Measurements from ENCODE around the gene PLBD1.

PLBD1 gene, protein sequence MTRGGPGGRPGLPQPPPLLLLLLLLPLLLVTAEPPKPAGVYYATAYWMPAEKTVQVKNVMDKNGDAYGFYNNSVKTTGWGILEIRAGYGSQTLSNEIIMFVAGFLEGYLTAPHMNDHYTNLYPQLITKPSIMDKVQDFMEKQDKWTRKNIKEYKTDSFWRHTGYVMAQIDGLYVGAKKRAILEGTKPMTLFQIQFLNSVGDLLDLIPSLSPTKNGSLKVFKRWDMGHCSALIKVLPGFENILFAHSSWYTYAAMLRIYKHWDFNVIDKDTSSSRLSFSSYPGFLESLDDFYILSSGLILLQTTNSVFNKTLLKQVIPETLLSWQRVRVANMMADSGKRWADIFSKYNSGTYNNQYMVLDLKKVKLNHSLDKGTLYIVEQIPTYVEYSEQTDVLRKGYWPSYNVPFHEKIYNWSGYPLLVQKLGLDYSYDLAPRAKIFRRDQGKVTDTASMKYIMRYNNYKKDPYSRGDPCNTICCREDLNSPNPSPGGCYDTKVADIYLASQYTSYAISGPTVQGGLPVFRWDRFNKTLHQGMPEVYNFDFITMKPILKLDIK

DNA sequence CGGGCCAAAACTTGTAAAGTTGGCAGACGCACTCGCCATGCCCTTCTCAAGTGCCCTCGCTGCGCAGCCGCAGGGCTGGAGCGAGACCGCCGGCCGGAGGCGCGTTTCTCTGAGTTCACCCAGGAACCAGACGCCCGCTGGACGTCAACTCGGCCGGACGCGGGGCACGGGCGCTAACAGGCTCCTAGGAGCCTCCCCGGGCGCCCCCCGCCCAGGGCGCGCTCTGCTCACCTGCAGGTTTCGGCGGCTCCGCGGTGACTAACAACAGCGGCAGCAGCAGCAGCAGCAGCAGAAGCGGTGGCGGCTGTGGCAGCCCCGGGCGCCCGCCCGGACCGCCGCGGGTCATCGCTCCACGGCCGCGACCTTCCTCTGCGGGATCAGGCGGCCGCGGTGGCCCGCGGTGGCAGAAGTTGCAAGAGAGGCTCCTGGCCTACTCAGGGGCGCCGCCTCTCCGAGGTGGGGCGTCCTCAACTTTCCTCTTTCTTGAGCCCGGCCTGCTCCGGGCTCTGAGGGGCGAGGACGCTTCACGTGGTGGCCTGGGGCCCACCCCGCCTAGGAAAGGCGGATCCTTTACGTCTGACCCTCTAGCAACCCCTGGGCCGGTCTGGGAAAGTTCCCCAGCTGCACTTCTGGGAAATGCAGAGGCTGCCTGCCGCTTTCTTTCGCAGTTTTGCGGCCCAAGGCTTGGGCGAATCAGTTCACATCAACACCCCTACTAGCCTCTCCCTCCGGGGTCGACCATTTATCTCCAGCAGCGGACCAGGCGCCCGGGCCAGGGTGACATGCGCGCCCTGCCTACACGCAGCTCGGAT, at the start of gene PLBD1:
TSS of gene PLBD1 (minus strand) at position 533 of the 812 bp plus-strand sequence. CDS start at position 346, 187 bp downstream.
- no peak for FAIRE-seq

GRCh38 chr12:14614704-14615121, 47.0 kb upstream of the PLBD1 start:
- FAIRE-seq, result no peak

DNA sequence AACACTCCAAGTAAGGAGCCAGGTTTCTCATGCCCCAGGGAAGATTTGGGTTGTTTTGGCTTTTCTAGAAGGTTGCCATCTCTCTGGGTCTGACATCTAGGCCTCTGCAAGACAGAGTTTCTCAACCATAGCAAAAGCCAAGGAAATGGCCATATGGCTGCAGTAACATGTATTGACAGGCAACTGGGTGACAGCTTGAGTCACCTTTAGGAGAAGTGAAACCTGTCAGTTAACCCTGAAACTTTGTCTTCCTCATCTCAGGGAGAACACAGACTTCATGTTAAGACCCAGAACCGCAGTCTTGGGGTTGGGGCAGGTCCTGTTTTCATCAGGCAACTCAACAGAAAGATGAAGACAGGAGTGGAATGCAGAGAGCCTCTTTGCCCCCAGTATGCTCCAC, 46.0 kb upstream of the PLBD1 start:
- no peak for FAIRE-seq

GRCh38 chr12:14612898-14613445, 45.3 kb upstream of the PLBD1 start:
- no peak for FAIRE-seq

DNA sequence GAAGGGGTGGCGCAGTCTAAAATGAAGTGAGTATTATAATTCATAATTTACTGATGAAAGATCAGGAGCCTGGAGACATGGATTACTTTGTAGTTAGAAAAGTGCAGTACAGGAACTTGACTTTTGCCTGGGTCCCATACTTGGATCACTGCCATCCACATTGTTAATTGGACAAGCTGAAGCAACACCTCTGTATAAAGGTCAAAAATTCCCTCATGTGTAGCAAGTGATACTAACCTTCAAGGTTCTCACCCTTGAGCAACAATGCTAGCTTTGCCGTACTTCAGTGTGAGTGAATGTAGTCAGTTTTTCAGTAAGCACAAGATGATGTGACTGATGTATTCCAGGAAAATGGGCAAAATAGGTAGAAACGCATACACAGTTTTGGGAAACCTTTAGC, 44.6 kb upstream of the PLBD1 start:
- no peak for FAIRE-seq

DNA sequence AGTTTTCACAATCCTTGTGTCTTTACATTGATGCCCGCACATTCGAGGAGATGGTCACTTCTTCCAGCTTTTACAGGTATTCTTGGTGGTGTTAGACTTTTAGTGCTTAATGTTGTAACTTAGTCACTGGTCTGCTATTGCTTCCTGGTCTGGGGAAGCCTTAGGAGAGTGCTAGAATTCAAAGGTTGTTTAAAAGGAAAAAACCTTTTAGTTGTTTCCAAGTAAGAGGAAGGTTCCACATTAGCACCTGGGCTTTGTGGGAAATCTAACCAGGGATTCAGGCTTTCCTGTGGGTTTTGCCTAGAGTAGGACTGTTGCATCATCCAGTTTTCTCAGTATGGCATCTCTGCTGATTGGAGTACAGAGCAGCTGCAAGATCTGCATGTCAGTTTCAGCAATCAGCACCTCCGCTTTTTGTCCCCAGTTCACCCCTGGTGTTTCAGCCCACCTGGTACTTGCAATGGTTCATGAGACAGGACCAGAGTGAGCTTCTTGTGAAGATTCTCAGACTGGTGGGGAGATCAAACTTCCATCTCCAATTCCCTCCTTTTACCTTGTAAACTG, 44.0 kb upstream of the PLBD1 start:
- FAIRE-seq, result no peak

GRCh38 chr12:14607568-14607967, 39.9 kb upstream of the PLBD1 start:
- no peak for FAIRE-seq

DNA sequence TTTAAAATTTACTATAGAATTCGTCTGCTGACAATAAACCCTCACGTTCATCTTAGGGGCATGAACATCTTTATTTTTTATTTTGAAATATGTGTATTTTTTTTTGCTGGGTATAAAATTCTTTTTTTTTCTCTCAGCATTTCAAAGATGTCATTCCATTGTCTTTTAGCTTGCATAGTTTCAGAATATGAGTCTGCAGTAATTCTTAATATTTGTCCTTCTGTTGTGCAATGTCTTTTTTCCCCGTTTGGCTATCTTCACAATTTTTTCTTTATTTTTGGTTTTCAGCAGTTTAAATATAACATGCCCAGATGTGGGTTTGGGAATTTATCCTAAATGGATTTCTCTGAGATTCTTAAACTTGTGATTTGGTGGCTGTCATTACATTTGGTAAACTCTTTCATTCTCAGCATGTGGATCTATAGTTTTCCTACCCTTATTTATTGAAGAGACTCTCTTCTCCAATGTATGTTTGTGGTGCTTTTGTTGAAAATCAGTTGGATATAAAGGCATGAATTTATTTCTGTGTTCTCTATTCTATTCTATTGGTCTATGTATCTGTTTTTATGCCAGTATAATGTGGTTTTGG, 37.8 kb upstream of the PLBD1 start:
- FAIRE-seq, result no peak

GRCh38 chr12:14601692-14602478, 34.2 kb upstream of the PLBD1 start:
- no peak for FAIRE-seq

DNA sequence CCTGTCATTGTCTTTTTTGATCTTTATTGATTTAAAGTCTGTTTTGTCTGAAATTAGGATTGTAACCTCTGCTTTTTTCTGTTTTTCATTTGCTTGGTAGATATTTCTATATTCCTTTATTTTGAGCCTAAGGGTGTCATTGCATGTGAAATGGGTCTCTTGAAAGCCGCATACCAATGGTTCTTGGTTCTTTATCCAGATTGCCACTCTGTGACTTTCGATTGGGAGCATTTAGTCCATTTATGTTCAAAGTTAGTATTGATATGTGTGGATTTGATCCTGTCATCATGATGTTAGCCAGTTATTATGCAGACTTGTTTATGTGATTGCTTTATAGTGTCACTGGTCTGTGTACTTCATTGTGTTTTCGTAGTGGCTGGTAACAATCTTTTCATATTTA, 29.8 kb upstream of the PLBD1 start:
- FAIRE-seq, result no peak

DNA sequence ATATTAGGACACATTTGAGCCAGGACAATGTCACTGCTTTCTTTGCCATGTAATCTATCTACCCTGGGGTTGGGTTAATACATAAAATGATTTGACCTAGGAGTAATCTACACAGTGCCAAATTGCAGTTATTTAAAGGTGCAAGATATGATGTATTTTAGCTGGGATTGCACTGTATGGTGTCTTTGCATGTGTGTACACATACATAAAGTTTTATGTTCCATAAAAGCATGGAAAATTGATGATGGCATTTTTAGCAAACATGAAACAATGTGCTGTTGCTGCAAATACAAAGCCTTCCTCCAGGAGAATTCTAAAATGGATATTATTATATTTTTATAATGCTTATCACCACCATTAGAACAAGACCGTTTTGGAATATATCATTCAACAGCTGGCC, 24.0 kb upstream of the PLBD1 start:
- no peak for FAIRE-seq

GRCh38 chr12:14589169-14590004, 21.7 kb upstream of the PLBD1 start:
- FAIRE-seq, result no peak

DNA sequence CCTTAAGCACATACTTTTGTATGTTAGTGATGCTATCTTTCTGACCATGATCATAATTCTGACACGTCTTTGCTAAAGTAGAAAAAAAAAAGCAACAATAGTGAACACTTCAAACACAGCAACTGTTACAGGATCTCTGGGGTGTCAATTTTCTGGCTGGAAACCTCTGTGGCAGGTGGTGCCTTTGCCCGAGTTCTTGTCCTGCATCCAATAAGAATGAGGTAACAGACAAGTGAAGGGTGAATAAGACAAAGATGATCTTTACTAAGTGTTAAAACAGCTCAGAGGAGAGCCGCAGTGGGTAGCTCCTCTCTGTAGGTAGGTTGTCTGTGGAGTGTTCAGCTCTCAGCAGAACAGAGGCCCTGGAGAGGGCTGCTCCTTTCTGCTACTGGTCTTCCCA, 20.9 kb upstream of the PLBD1 start:
- FAIRE-seq, result no peak

- no peak for FAIRE-seq
Observed at GRCh38 chr12:14578646-14579045, 11.0 kb upstream of the PLBD1 start.

GRCh38 chr12:14577344-14577743, 9.7 kb upstream of the PLBD1 start:
- no peak for FAIRE-seq

- no peak for FAIRE-seq
Observed at GRCh38 chr12:14576896-14577295, 9.2 kb upstream of the PLBD1 start.

DNA sequence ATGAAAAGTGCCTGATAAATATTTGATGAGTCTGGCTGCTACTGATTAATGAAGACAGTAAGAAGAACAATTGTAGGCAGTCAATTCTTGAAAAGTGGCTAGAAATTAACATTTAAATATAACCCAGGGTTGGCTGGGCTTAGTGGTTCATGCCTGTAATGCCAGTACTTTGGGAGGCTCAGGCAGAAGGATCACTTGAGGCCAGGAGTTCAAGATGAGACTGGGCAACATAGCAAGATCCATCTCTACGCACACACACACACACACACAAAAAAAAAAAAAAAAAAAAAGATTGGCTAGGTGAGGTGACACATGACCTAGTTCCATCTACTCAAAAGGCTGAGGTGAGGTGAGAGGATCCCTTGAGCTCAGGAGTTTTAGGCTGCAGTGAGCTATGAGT, 7.9 kb upstream of the PLBD1 start:
- FAIRE-seq, result no peak

DNA sequence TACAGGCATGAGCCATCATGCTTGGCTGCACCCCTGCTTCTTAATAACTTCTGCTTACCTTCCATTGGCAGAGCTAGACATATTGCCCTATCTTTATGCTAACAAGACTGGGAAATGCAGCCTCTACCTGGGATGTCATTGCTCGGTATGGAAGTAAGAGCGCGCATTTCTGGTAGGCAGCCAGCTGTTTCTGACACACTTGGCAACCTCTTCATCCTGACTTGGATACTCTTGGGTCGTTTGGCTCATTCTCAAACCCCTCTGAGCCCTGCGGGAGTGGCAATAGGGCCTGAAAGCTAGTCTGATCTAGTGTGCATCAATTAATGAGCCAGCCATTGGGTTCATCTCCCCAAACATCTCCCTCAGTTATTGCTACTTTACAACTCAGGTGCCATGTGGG, 5.4 kb upstream of the PLBD1 start:
- no peak for FAIRE-seq

GRCh38 chr12:14572401-14572800, 4.7 kb upstream of the PLBD1 start:
- FAIRE-seq, result no peak

DNA sequence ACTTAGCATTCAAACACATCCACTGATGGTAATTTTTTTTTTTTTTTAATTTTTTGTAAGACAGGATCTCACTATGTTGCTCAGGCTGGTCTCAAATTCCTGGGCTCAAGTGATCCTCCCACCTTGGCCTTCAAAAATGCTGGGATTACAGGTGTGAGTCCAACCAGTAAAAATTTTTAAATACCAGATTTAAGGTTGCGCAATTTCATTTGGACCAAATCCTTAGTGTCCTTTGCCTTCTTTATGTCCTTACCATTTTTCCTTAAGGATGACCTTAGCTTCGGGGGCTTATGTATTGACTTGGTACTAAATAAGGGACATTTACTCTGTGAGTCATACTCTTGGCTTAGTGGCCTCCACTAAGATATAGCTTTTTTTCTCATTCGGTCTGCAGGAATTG, 4.1 kb upstream of the PLBD1 start:
- FAIRE-seq, result no peak

DNA sequence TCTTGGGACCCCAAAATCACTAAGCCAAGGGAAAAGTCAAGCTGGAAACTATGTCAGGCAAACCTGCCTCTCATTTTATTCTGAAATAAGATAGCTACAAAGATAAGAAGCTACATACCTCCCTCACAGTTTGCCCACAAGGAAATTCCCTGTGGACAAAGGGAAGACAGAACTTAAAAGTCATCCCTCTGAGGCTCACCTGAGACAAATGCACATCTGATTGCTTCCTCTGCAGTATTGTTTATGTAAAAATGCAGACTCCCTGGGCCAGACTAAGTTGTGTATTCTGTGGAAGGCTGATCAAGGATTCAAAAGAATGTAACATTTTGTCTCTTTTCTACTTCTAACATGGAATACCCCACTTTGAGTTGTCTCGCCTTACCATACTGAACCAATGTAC, 2.5 kb upstream of the PLBD1 start:
- no peak for FAIRE-seq

Data from G401.6 (cell line).